ENCODE results near the gene IL27RA.

Gene IL27RA

DNA sequence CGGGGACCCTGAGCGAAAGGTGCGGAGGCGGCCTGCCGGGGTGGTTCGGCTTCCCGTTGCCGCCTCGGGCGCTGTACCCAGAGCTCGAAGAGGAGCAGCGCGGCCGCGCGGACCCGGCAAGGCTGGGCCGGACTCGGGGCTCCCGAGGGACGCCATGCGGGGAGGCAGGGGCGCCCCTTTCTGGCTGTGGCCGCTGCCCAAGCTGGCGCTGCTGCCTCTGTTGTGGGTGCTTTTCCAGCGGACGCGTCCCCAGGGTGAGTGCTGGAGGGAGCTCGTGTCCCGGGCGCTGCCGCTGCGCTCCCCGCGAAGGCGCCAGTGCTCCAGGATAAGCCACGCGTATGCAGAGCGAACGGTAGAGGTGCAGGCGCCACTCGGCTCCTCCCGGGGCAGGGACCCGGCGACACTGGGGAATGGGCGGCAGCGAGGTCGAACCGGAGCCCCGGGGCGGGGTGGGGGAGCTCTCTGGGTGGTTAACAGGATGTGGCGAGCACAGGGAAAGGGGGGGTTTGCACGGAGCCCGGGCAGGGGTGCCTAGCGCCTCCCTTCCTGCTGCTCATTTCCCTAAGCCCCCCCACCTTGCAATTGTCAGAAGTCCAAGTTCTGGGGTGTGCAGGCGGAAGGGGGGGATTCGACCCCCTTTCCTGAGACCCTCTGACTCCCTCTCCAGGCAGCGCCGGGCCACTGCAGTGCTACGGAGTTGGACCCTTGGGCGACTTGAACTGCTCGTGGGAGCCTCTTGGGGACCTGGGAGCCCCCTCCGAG is at the start of gene IL27RA:
Gene IL27RA (plus strand): TSS at position 44 of the 762 bp plus-strand sequence. CDS start 111 bp downstream, at position 155.
- peak; percentile 53 to 80 (median 60) for DNase-seq (ENCODE audit: low read depth in 3 of 3)

DNA sequence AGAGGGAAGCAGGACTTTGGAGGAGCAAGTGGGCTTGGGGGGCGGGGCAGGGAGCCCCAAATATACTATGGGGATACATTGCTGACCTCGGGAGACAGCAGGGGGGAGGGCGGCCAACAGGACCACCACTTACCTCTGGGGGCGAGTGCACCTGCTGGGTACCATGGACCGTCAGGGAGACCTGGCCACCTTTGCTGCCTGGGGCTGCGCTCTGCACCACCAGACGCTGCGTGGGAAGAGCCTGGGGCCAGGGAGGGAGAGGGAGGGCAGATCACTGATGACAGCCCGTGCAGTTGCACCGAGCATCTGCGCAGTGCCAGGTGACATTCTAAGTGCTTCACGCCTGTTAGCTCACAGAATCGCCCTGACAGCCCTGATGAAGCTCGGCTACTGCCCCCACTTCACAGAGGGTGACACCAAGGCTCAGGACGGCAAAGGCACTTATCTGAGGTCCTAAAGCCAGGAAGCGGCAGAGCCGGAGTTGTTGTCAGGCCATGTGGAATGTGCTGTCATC is 49.5 kb upstream of the IL27RA start:
- DNase-seq (ENCODE audit: low read depth in 3 of 3), result no peak

DNA sequence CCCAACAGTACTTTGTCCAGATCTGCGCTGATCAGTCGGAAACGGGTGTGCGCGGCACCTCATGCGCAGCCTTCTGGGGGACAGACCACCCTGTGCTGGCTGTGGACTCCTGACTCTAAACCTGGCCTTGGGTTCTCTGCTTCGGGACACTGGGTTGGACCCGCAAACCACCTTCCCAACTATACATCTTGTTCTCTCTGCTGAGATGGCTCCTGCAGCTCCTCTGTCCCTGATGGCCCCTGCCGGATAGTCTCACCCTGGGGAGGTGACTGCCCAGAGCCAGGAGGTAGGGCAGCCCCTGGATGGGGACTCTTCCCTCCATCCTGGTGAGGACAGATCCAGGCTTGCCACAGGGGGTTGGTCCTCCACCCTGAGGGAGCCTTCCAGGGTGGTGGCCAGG is 48.8 kb upstream of the IL27RA start:
- no peak for DNase-seq (ENCODE audit: low read depth in 3 of 3)

DNA sequence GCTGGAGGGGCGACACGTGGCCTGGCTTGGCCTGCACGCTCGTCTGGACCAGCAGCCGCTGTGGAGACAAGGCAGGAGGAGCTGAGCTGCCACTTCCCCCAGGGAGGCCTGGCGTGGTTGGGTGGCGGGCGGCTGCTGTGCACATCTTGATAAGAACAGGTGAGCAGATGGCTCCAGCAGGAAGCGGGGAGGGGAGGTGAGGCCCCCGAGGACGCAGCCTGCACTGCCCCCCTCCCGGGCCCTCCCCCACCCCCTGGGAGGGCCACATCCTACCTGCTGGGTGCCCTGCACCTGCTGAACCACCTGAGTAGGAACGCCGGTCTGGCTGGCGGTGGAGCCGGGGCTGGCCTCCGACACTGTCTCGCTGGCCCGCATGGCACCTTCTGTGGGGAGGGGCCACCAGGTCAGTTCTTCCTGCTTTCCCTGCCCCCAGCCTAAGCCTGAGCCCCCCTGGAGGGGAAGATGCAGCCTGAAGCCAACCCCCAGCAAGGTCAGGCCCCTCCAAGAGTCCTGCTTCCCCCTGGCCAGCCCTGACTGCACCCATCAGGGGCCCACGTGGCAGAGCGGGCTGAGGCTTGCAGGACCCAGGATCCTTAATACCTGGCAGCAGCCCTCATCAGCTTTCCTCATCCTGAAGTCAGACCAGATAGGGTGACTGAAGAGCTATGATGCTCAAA is 48.2 kb upstream of the IL27RA start:
- DNase-seq (ENCODE audit: low read depth in 3 of 3), result no peak

DNA sequence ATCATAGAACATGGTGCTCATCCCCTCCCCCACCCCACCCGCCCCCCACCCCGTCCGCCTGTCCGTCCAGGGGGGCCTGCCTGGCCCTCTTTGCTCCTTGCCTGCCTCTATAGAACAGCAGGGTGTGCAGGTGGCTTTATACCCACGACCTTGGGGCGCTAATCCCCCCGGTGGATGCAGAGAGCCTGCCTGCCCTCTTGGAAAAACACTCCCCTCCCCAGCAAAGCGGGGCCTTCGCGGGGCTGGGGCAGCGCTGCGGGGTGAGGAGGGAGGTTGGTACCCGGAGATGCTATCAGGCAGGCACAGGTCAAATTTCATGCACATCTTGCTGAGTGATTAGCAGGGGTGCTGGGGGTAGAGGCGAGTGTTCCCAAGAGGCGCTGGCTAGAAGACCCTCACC is 47.4 kb upstream of the IL27RA start:
- no peak for DNase-seq (ENCODE audit: low read depth in 3 of 3)

DNA sequence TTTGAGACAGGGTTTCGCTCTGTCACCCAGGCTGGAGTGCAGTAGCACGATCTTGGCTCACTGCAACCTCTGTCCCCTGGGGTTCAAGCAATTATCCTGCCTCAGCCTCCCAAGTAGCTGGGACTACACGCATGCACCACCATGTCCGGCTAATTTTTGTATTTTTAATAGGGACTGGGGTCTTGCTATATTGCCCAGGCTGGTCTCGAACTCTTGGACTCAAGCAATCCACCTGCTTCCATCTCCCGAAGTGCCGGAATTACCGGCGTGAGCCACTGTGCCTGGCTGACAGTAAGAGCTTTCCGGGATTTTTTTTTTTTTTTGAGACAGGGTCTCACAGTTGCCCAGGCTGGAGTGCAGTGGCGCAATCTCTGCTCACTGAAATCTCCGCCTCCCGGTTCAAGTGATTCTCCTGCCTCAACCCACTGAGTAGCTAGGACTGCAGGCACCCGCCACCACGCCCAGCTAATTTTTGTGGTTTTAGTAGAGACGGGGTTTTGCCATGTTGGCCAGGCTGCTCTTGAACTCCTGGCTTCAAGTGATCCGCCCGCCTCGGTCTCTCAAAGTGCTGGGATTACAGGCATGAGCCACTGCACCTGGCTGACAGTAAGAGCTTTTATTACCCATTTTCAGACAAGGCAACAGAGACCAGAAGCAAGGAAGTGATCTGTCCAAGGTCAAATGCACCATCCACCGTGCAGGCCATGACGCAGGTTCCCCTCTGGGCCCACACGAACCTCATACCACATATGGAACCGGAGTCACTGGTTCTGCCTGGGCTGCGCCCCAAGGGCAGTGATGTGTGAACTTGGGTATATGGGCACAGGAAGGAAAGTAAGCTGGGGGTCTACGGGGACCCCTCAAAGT is 46.5 kb upstream of the IL27RA start:
- DNase-seq (ENCODE audit: low read depth in 3 of 3), result no peak

DNA sequence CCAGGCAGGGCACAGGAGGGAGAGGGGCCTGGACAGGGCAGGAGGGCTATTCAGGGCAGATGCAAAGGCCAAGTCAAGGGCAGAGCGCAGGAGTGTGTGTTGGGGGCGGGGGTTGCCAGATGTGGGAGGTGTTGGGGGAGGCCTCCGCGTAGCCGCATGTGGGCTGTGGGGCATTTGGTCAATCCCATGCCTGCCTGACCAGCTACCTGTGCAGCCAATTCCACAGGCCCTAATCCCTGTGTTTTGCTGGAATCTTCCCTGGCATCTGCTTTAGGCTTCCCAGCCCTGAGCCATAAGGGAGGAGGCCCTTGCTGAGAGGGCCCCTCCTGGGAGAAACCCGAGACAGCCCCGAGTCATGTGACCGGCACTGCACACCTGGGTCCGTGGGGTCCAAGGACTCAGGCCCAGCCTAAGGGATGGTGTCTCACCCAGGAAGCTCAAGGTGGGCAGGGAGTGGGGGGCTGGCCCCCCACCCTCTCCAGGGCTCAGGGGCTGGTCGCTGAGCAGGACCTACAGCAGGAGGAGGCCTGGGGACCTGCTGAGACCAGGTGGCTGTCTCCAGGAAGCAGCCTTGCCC is 45.7 kb upstream of the IL27RA start:
- DNase-seq (ENCODE audit: low read depth in 3 of 3), result no peak

DNA sequence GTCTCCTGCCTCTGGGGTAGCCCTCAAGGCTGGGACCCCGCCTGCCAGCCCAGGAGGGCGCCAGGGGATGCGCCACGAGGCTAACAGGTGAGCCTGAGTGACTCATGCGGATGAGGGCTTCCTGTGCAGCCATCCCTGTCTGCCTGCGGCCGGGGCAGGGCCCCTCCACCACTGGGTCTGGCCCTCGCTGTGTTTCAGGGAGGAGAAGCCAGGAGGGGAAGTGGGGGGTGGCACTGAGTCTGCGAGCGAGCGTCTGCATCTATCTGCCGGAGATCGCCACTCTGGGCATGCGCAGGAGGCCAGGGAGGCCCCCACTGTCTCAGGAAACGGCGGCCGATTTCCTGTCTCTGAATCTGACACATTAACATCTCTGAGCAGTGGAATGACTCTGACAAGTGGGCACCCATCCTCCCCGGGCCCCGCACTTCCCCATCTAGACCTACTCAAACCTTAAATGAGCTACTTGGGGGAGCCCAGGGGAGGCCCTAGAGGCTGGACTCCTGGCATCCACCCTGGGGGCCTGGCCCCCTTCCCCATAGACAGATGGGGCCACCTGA is 45.1 kb upstream of the IL27RA start:
- peak; percentile 96 to 98 (median 97) for DNase-seq (ENCODE audit: low read depth in 3 of 3)

DNA sequence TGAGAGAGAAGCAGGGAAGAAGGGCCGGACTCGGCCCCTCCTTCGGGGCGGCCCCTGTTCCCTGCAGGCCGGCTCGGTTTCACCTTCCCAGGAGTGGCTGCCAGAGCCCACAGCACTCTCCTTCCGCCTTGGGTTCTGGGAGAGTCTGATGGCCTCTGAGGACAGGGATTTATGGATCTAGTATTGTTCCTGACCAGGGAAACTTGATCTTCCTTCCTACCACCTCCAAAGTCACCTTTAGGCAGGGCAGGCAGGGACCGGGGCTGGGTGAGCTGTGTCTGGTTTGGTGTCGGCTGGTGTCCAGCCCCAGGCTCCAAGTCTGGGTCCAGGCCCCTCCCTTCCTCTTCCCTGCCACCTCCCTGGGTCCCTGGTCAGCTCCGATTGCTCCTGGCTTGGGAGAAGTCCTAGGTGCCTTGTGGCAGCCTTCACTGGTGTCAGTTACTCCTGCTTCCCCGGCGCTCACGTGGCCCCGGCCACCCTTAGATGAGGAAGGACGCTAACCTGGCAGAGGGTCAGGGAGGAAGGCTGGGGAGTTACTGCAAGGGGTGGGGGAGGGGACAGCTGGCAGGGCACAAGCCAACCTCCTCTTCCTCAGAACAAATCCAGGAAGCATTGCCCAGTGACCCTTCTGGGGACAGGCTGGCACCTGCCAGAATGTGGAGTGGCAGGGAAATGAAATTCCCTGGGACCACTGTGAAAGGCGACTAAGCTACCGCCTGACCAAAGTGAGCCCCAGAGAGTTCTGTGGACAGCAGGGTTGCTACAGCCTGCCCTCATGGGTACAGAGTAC is 44.3 kb upstream of the IL27RA start:
- no peak for DNase-seq (ENCODE audit: low read depth in 3 of 3)

DNA sequence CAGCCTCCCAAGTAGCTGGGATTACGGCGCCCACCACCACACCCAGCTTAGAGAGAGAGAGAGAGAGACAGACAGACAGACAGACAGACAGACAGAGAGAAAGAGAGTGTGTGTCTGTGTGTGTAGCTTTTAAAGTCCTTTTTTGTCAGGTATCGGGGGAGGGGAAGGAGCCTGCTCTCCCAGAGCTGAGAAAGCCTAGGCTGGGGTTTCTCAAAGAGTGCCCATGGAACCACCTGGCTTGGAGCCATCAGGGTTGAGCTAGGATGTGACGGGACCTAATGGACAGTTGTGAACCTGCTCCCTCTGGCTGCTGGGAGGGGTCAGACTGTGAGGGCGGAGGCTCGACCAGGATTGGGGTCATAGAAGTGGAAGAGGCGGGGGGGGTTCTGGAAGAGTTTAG is 42.1 kb upstream of the IL27RA start:
- DNase-seq (ENCODE audit: low read depth in 3 of 3), result no peak

DNA sequence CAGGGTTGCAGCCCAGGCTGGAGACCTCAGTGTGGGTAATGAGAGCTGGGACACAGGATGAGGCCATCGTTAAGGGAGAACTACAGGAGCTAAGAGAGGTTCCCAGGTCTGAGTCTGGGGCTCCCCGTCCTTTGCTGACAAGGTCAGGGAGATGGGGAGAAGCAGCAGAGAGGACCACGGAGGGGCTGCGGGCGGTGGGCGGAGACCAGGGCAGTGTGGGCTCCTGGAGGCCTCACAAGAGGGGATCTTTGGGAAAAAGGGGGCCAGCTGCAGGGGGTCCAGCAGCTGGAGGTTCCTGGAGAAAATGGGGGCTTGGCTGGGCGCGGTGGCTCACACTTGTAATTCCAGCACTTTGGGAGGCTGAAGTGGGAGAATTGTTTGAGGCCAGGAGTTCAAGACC is 41.5 kb upstream of the IL27RA start:
- no peak for DNase-seq (ENCODE audit: low read depth in 3 of 3)

DNA sequence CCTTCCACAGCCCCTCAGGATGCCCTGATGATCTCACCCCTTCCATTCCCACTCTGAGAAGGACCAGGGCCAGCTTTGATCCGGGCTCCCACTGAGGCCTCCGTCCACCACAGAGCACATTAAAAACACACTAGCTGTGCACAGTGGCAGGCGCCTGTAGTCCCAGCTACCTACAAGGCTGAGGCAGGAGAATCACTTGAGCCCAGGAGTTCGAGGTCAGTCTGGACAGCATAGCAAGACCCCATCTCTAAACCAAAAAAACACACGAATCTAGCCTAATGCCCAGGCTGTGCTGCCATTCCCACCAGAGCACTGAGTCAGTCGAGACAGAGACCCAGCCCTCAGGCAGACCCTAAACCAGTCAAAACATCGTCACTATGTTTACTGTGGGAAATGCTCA is 39.5 kb upstream of the IL27RA start:
- DNase-seq (ENCODE audit: low read depth in 3 of 3), result no peak

DNA sequence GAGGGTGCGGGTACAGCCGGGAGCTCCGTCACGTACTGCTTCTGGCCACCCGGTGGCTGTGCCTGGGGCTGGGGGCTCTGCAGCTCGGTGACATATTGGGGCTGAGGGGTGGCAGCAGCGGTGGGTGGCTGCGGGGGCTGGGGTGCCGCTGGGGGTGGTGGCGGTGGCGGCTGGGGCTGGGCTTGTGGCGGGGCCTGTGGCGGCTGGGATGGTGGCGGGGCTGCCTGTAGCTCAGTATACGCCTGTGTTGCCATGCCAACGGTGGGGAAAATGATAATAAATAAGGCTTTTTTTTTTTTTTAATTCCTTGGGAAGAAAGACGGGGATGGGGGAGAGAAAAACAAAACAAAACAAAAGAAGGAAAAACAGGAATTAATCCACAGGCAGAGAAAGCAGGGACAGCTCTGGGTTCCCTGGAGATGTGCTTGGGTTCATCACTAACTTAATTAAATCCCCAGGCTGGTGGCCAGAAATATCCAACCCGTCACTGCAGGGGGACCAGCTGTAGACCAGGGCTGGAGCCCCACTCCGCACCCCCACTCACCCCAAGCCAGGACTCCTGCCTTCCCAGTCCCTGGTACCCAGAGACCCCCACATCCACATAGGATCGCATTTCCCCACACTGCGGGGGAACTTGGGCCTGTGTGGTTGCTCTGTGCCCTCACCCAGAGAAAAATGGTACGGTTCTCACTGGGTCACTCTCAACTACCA is 37.8 kb upstream of the IL27RA start:
- no peak for DNase-seq (ENCODE audit: low read depth in 3 of 3)

DNA sequence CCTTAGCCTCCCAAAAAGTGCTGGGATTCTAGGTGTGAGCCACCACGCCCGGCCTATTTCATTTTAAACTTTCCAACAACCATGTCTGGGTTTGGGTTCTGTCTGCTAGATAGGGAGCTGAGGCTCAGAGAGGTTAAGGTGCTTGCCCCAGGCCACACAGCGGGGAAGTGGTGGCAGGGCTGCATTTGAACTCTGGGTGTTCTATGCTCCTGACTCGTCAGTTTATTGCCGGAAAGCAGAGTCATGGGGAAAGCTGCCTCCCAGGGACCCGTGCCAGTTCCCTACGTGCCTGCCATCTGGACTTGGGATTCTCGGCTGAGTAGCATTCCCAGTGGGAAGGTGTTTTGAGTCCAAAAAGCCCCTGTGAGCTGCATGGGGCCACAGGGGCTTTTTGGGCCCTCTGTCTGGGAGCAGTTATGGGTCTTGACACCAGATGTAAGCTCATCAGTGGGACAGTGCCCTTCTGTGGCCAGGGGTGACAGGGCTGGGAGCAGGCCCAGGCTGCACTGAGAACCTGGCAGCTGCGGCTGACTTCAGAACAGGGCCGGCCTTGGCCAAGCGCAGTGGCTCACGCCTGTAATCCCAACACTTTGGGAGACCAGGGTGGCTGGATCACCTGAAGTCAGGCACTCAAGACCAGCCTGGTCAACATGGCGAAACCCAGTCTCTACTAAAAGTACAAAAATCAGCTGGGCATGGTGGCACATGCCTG is 36.4 kb upstream of the IL27RA start:
- DNase-seq (ENCODE audit: low read depth in 3 of 3), result no peak

DNA sequence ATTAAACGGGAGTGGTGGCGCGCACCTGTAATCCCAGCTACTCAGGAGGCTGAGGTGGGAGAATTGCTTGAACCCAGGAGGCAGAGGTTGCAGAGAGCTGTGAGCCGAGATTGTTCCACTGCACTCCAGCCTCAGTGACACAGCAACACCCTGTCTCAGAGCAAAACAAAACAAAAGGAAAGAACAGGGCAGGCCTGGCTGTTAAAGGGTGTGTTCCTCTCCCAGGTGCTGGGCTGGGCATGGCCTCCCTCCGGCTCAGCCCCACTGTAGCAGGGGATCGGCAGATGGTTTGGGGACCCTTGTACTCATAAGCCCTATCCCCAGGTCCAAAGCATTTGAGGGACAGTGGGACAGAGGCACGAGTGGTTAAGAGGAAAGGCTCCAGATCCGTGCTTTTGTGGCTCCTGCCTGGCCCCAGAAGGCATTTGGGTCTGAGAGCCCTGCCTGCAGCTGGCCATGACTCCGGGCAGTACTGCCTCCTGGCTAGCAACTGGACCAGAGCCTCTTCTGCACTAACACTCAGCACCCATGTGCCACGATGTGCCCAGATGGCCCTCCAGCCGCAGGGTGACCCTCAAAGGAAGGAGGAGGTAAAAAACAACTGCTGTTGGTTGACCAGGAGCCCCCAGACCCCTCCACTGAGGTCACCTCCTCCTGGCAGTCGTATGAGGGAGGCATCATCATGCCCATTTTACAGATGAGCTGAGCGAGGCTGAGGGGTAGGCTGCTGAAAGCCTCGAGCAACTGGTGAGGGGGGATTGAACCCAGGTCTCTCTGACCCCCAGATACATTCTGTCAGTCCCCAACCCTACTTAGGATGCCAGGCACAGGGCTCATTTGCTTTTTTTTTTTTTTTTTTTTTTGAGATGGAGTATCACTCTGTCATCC is 35.4 kb upstream of the IL27RA start:
- no peak for DNase-seq (ENCODE audit: low read depth in 3 of 3)

DNA sequence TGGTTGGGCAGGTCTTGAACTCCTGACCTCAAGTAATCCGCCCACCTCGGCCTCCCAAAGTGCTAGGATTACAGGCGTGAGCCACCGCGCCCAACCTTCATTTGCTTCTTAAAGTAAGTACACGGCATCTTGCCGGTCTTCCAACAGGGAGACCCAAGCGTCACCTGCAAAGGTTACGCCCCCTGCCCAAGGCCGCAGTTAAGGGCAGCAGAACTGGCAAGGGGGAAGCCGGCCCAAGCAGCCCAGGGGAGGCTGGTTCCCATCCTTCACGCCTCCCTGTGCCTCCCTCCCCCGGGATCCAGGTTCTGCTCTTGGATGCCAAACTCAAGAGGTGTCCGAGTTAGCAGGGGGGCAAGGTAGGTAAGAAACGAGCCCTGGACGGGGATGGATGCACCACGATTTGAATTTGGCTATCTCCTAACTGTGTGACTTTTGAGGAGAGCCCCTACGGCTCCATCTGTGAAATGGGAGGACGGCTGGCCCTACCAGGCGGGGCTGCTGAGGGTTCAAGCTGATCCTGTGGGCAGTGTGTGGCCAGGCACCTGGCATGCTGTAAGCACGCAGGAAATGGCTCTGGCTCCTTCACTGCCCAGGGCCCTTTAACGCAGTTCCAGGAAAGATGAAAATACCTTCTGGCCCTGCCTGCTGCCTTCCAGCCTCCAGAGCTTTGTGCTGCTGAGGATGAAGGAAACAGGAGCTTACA is 34.5 kb upstream of the IL27RA start:
- no peak for DNase-seq (ENCODE audit: low read depth in 3 of 3)

DNA sequence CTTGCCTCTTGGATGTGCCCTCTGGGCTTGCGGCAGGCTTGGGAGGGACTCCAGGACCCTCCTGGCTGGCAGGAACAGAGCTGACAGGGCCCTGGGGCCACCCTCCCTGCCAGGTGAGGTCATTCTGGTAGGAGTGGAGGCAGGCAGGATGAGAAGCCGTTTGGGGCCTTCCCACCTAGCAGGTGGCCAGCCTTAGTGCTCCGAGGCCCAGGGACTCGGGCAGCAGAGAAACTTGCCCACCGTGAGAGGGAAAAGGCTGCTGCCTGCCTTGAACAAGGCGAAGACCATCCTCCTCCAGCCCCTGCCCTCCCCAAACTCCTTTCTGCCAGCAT is 34.0 kb upstream of the IL27RA start:
- no peak for DNase-seq (ENCODE audit: low read depth in 3 of 3)

DNA sequence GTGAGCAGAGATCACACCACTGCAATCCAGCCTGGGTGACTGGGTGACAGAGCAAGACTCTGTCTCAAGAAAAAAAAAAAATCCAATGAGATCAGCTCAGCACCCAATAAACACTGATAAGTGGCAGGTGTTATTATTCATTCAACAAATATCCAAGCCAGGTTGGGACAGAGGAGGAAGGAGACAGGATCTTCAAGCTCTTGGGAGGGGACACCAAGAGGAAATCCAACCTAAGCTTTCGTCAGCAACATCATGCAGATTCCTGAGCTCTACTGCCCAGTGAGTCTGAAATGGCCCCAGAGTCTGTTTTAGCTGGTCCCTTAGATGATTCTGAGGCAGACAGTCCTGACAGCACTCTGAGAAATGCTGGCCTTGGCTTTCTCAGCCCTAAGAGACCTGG is 33.1 kb upstream of the IL27RA start:
- DNase-seq (ENCODE audit: low read depth in 3 of 3), result no peak

All from stimulated activated CD4-positive, alpha-beta T cell treated with anti-CD3 and anti-CD28 coated beads, TNF-alpha, amount 100 ng/mL, for 24 hours (primary cell).